Adrenal gland (tissue), 5 donors: Measurements from ENCODE around the gene WNT3A.

Experiments used
- CTCF ChIP-seq, 6 experiments: fragments of 450-650 bp in 4 of 6; fragments of 200-600 bp in 2 of 6; sonication (generic) in 1 of 6; IDR thresholded peaks; 1 replicate in 5 of 6; 2 replicates in 1 of 6; pipeline versions ENCODE4 v1.5.1 to v1.8.0; 2016 to 2021; ENCODE audit warnings: antibody characterized with exemption in 6 of 6, mild to moderate bottlenecking in 2 of 6, moderate library complexity in 1 of 6
- POLR2A ChIP-seq, 2 donors: fragments of 450-650 bp; IDR thresholded peaks; one replicate each; pipeline ENCODE4 v1.6.1; 2017; ENCODE audit warnings: antibody characterized with exemption in 2 of 2, mild to moderate bottlenecking in 2 of 2, moderate library complexity in 1 of 2
- donor health status: DM: no; HTN: no; CAD: no.

- TF ChIP-seq POLR2A (IDR thresholded peaks at IDR 0.05) (no peak), CTCF (IDR thresholded peaks at IDR 0.05) (no peak)
These were observed 1.2 kb upstream of the WNT3A start for GRCh38 chr1:228005511-228006033.
